HG02678 (cell line): Measurements from ENCODE around the gene SYNJ2.

Source experiments
- ATAC-seq: cut with Tn5 transposase; IDR thresholded peaks from one replicate; pipeline ENCODE4 v1.9.1; 2021; ENCODE audit warnings: mild to moderate bottlenecking, moderate library complexity; ENCODE audit not compliant: unreplicated experiment

Gene SYNJ2

GRCh38 chr6:158110986-158111385 lies 129.3 kb downstream of the SYNJ2 start:
- ATAC-seq: no peak

GRCh38 chr6:158111987-158112386 lies 130.3 kb downstream of the SYNJ2 start:
- ATAC-seq: no peak

GRCh38 chr6:158113802-158114201 lies 132.1 kb downstream of the SYNJ2 start:
- ATAC-seq: no peak

- ATAC-seq: no peak
These were observed 133.4 kb downstream of the SYNJ2 start for GRCh38 chr6:158115102-158115501.

GRCh38 chr6:158115508-158115907 lies 133.8 kb downstream of the SYNJ2 start:
- ATAC-seq: no peak

- no peak for ATAC-seq
These were observed 137.2 kb downstream of the SYNJ2 start for GRCh38 chr6:158118886-158119285.

- ATAC-seq: no peak
These were observed 139.7 kb downstream of the SYNJ2 start for GRCh38 chr6:158121335-158121734.

GRCh38 chr6:158122048-158122447 lies 140.4 kb downstream of the SYNJ2 start:
- no peak for ATAC-seq

- no peak for ATAC-seq
These were observed 142.6 kb downstream of the SYNJ2 start for GRCh38 chr6:158124288-158124687.

- ATAC-seq: no peak
These were observed 143.6 kb downstream of the SYNJ2 start for GRCh38 chr6:158125271-158125670.

GRCh38 chr6:158131926-158132325 lies 150.3 kb downstream of the SYNJ2 start:
- ATAC-seq: no peak

GRCh38 chr6:158142789-158143188 lies 161.1 kb downstream of the SYNJ2 start:
- ATAC-seq: no peak

GRCh38 chr6:158143700-158144099 lies 162.0 kb downstream of the SYNJ2 start:
- ATAC-seq: no peak
